HG03520 (cell line): Measurements from ENCODE around the gene NR1H3.
A peak's percentile ranks its signal among the peaks of the same experiment; 100 is the strongest.

Experiments used
- ATAC-seq: cut with Tn5 transposase; IDR thresholded peaks from one replicate; pipeline ENCODE4 v1.9.1; 2021; ENCODE audit warnings: mild to moderate bottlenecking, moderate library complexity; ENCODE audit not compliant: unreplicated experiment

The NR1H3 gene

DNA sequence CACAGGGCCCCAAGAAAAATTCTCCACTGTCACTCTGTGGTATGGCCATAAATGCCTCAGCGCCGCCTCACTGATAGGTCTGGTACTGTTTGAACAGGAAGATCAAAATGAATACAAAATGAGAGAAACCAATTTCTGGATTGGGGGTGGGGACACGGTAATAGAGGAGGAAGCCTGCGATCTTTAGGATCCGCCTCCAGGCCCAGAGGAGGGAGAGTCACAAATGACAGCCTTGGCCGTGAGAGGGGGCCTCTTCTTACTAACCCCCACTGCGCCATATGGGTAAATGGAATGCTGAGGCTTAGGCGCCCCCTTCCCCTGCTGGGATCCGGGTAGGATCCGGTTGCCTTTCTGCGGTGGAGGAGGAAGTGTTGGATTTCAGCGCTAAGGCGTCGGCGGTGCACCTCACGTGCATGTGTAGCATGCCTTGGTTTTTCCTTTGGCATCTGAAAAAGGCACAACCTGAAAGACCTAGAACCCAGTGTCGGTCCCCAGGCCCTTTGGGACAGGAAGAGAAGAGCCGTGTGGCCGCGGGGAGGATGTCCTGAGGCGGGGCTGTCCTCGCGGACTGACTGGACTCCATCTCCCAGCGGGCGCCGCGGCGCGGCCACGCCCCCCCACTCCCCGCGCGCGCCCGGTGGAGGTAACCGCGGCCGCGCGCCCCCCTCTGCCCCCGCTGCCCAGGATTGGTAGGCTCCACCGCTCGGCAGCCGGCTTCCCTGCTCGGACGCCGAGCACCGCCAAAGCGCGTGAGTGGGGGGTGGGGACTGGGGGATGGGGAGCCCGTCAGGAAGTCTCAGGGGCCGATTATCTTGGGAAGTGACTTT, 11.4 kb downstream of the NR1H3 start:
- ATAC-seq: peak; percentile 30

DNA sequence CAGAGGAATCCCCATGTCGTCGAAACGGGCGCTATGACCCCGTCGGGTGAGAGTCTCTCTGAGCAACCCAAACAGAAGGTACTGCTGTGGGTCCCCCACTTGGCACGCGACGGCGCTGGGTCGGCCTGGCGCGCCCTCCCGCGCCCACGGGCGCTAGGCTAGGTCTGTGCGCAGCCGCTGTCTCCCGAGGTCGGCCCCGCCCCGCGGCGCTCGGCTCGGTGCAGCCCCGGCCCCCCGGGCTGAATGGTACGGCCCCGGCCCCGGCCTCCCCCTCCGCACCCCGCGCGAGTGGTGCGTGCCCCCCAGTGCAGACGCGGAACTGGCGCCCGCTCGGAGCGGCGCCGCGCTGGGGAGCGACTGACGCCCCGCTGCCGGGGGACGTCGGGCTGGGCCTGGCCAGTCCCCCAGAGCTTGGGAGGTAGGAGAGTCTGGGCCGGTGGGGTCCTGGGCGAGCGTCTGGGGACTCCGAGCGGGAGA, 12.1 kb downstream of the NR1H3 start, which contains the start of gene MADD:
MADD (plus strand) TSS at position 305 of the 477 bp plus-strand sequence.
- peak; percentile 69 for ATAC-seq

DNA sequence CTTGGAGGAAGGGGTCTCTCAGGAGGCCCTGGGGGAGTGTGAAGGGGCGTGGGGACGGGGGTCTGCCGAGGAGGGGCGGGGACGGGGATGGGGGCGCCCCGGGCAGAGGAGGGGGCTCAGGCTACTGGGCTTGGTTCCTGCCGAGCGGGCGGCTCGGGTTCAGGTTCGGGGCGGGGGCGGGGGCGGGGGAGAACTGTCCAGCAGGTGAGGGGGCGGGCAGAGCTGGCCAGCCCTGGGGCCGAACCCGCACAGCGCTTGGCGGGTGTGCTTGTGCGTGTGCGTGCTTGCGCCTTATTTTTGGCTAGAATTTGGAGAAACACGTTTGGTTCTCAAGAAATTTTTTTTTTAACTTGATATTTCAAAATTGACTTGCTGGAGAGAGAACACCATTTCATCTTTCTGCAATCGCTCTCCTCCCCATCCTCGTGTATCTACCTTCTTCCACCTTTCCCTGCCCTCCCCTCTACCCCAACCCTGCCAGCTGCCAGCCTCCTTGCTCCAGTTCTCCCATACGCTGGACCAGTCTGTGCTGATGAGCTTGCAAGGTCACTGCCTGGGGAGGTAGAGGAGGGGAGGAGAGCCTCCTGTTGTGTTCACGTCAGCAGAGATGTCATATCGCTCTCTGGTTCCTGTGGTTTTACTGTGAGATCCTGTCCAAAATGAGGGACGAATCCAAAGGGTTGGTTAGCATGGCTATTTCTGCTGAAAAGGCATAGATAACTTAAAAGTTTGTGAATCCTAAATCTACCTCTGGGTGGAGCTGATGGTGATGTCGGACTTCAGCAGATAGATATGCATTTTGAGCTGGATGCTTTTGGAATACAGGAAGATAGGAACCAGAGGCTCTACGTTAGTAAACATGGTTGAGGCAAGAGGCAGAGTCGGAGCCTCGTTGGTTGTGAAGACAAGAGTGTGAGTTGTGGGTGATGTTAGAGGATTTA, 12.8 kb downstream of the NR1H3 start:
- ATAC-seq: no peak

DNA sequence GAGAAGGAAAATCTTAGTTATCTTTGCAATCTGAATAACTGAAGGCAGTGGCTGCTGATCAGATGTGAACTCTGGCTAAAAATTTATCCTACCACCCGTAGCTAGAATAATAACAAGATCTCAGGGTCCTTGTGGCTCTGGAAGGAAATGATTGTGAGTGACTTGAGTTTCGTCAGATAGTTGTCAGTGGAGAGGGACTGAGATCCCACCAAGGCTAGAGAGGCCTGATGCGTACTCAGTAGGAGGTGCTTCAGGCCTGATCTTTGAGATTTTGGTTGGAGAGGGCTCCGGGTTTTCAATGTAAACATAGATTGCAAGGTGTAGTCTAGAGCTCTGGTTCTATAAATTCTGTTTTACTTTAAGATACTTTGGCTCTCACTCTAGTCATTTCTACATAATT, 13.5 kb downstream of the NR1H3 start:
- ATAC-seq: no peak

DNA sequence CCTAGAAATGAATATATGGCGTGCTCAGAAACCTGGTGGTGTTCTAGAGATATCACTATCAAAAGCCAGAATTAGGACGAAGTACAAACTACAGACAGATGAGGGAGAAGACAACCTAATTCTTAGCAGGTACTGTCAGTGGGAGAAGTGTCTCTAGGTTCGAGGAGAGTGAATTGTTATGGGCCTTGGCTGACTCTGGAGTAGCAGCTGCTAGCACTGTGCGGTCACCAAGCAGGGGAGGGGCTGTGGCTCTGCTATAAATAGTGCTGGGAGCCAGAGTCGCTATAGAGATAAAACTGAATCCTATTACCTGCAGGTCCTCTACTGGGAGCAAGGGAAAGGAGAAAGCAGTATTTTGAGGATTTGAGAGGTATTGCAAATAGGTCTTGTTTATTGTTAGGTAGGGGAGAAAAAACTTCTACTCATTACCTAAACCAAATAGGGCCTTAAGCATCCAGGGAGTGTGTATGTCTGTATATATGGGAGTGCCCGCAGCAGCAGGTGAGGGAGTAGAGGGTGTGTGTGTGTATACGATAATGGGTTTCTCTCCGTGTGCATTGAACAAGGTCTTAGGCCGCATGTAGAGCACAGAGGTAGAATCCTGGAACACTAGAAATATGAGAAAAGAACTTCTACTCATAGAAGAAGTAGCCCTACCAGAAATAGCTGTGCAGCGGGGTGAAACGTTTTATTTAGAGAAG, 14.3 kb downstream of the NR1H3 start:
- ATAC-seq: no peak

DNA sequence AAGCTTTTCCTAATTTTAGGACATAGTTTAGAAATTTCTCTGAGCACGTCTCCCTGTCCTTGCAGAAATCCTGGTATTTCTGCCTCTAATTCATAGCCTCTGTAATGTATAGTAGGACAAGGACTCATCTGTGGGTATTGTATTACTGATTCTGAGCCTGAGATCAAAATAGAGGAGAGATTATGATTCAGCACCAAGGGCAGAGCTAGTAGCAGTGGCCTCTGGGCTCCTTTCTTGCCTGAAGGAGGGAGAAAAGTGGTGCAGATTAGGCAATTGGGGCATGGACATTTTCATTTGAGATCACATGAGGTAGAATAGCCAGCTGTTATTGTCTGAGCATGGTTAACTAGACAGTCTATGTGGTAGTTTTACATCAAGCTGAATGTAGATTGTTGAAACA, 14.9 kb downstream of the NR1H3 start:
- no peak for ATAC-seq

DNA sequence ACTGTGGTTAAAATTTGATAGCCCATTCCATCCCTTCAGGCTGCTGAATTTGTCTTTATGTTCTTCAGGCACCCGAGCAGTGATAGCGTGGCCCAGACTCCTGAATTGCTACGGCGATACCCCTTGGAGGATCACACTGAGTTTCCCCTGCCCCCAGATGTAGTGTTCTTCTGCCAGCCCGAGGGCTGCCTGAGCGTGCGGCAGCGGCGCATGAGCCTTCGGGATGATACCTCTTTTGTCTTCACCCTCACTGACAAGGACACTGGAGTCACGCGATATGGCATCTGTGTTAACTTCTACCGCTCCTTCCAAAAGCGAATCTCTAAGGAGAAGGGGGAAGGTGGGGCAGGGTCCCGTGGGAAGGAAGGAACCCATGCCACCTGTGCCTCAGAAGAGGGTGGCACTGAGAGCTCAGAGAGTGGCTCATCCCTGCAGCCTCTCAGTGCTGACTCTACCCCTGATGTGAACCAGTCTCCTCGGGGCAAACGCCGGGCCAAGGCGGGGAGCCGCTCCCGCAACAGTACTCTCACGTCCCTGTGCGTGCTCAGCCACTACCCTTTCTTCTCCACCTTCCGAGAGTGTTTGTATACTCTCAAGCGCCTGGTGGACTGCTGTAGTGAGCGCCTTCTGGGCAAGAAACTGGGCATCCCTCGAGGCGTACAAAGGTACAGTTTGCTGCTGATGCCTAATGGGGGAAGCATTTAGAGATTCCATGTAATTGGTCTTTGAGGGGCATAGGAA, 16.9 kb downstream of the NR1H3 start:
- no peak for ATAC-seq

DNA sequence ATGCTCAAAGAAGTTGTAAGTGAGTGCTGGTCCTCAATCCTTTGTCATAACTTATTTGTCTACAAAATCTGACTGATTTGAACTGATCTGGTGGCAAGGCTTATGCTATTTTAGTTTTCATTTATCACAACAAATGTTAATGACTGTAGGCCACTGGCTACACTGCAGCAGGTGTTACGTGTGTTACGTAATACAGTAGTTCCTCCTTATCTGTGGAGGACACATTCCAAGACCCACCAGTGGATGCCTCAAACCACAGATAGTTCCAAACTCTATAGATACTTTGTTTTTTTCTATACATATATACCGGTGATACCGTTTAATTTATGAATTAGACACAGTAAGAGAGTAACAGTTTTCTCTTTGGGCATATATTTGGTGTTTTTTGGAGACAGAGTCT, 19.1 kb downstream of the NR1H3 start:
- ATAC-seq: no peak

DNA sequence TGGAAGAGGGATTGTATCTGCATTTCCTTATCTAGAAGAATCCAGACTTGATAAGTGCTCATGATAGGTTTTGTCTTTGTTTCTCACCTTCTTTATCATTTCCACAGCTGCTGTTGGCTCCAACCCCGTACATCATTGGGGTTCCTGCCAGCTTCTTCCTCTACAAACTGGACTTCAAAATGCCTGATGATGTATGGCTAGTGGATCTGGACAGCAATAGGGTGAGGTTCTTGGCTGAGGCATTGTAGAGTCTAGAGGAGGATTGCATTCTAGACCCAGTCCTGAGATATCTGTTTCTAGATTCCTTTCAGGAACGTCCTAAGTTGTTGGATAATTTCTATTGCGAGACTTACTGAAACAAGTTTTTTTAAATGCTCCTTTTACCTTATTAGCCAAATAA, 20.3 kb downstream of the NR1H3 start:
- ATAC-seq: no peak

DNA sequence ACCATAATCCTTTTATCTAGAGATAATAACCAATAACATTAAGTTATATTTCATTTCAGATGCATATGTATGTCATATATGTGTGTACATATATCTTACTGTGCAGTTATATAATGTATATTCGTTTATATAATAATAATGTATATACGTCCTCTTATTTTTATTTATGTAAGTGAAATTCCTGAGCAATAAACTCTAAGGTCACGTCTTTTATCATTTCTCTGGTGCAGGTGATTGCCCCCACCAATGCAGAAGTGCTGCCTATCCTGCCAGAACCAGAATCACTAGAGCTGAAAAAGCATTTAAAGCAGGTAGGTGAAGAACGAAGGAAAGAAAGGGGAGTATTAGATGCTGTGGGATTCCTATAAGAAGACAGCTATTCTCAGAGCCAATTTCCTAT, 21.0 kb downstream of the NR1H3 start:
- no peak for ATAC-seq

DNA sequence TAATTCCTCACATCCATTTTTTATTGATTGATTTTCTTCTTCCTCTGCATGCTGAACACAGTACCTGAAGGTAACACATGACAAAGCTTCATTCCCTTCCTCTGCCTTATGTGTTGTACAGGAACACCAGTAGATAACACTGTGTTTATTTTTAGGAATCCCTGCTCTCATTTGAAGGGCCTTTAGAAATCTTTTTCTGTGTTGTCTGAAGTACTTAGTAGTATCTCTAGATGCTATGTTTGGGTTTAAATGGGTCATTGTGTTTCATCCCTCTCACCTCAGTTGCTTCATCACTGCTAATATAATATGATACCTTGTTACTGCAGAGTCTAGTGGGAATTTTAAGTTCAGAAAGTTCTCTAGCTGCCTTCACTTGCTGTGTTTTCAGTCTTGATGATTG, 22.3 kb downstream of the NR1H3 start:
- no peak for ATAC-seq

DNA sequence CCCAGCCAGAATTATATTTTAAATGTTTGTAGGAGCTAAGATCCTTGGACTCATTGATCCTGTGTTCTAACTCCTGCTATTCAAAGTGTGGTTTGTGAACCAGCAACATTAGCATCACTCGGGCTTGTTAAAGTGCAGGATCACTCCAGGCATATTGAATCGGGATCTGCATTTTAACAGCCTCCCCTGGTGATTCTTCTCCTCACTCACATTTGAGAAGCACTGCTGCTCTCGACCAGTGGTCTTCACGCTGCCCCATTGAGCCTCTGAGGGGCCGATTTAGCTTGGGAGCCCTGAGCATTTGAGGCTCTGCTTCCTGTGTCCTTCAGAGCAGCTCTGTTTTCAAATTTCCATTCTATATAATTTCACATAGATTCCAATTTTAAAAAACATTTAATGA, 23.1 kb downstream of the NR1H3 start:
- no peak for ATAC-seq

DNA sequence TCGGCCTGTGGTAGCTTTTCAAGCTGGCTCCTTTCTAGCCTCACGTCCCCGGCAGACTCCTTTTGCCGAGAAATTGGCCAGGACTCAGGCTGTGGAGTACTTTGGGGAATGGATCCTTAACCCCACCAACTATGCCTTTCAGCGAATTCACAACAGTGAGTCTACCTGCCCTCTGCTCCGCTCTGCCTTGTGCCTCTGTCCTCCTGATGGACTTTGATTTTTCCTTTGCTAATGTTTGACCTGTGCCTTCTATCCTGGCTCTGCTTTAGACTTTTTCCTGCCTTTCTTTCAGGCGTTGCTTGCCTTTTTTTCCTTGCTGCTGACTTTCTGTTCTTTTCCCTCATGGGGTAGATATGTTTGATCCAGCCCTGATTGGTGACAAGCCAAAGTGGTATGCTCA, 24.7 kb downstream of the NR1H3 start:
- no peak for ATAC-seq

DNA sequence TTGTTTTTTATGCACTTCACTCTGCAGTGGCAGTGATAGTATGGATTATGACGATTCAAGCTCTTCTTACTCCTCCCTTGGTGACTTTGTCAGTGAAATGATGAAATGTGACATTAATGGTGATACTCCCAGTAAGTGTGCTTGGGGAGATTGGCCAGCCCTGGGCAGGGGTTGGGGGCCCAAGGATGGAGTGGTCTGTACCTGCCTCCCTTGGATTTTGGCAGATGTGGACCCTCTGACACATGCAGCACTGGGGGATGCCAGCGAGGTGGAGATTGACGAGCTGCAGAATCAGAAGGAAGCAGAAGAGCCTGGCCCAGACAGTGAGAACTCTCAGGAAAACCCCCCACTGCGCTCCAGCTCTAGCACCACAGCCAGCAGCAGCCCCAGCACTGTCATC, 26.4 kb downstream of the NR1H3 start:
- no peak for ATAC-seq

DNA sequence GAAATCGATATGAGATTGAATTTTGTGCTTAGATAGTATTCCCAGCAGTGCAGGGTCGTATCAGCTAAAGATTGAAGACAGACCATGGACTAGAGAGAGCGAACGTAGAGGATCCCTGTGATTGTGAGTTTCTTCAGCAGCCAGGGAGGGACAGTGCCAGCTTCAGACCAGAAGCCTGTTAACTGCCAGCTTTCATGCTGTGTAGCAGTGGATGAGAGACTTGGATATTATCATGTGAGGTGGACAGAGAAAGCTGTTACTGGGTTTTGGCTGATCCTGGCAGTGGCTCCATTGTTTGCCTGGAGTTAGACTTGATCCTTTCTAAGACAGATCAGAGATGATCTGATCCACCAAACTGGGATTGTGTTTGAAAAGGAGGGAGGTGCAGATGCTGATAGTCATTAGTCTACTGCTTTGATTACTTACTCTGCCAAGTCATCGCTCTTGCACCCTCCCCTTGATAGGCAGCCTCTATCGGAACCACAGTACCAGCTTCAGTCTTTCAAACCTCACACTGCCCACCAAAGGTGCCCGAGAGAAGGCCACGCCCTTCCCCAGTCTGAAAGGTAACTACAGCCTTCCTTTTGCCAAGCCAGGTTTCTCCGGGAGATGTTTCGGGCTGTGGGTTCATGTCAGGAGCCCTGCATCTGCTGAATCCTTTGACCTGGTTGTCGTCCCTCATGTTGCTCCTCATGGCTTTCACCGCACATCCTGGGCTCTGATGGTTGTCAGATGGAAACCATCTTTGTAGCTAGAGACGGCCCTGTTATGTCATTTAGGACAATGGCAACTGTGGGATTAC, 28.4 kb downstream of the NR1H3 start:
- ATAC-seq: no peak

DNA sequence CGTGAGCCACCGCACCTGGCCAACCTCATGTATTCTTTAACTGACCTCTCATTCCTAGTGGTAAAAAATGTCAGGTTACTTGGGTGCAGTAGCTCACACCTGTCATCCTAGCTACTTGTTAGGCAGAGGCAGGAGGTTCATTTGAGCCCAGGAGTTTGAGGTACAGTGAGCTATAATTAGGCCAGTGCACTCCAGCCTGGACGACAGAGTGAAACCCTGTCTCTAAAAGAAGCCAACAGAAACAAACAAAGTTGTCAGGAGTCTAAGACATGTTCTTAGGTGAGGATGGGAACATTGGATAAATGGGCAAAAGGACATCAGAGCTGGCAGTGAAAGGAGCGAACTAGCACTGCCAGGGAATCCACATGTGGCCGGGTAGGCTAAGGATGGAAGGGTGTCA, 30.3 kb downstream of the NR1H3 start:
- ATAC-seq: no peak

DNA sequence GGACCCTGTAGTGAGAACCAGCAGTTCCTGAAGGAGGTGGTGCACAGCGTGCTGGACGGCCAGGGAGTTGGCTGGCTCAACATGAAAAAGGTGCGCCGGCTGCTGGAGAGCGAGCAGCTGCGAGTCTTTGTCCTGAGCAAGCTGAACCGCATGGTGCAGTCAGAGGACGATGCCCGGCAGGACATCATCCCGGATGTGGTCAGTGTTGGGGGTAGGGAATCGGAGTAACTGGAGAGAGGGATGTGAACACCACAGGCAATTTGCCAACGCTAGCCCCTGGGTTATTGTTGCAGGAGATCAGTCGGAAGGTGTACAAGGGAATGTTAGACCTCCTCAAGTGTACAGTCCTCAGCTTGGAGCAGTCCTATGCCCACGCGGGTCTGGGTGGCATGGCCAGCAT, 32.1 kb downstream of the NR1H3 start:
- ATAC-seq: no peak

DNA sequence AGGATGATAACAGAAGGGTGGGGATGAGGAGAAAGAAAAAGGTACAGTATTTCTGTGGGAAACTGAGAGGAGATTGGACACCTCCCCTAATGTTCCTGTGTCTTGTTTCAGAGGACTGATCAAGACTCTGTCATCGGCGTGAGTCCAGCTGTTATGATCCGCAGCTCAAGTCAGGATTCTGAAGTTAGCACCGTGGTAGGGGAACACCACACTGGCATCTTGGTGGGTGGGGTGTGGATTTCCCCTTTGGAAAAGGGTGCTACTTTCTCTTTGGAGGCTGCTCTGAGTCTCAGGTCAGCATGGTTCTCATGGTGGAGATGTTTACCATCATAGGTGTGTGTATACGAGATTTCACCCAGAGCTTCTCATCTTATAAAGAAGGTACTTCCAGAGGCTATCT, 37.6 kb downstream of the NR1H3 start:
- ATAC-seq: no peak

DNA sequence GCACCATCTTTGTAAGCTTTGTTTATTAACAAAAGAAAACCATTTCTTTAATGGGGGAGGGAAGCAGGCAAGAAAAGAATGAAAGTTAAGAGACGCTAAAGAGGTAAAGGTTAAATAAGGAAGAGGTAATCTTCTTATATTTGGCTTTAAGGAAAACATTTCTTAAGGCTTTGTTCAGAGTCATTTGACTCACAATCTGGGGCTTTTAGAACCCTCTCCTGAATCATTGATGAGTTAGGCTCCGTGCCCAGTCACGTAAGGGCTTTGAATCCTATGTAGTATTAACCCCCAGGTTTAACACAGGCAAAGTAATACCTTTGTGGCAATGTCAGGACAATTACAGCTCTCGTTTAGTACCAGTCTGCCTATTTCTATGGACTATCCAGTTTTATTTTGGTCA, 38.2 kb downstream of the NR1H3 start:
- ATAC-seq: no peak

DNA sequence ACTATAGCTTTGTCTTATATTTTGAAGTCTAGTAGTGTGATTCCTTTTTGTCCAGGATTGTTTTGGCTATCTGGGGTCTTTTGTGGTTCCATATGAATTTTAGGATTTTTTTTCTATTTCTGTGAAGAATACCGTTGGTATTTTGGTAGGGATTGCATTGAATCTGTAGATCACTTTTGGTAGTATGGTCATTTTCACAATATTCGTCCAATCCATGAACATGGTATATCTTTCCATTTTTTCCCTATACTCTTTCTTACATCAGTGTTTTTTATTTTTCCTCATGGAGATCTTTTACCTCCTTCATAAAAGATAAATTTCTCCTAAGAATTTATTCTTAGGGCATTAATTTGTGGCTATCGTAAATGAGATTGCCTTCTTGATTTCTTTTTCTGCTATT, 41.3 kb downstream of the NR1H3 start:
- ATAC-seq: no peak
